ENCODE measurements around the gene KRTAP12-2. TPM values are rescaled to one million over a fixed set of nuclear protein-coding genes. Genes with fewer than 3 reads are reported as not detected.
"Not testable (repeated sequence)": the region's sequence is repeated elsewhere in the genome, so short reads cannot be mapped to it uniquely, and the experiment has no call there.

The KRTAP12-2 gene
- total RNA-seq, 1 donor from 2014 or later = not detected

- DNase-seq (ENCODE audit: low spot score) = no peak
Observed at GRCh38 chr21:44684077-44684476, 17.4 kb upstream of the KRTAP12-2 start.

GRCh38 chr21:44682580-44683151 is 15.9 kb upstream of the KRTAP12-2 start:
- DNase-seq (ENCODE audit: low spot score) = no peak

GRCh38 chr21:44681861-44682579 is 15.3 kb upstream of the KRTAP12-2 start, which contains the start of gene KRTAP12-1:
Gene KRTAP12-1 (minus strand): TSS chr21:44682163. CDS start chr21:44682123, 40 bp downstream.
- DNase-seq (ENCODE audit: low spot score) = no peak

- DNase-seq (ENCODE audit: low spot score) = no peak
Observed at GRCh38 chr21:44681152-44681551, 14.4 kb upstream of the KRTAP12-2 start.

- no peak for DNase-seq (ENCODE audit: low spot score)
Observed at GRCh38 chr21:44677881-44678280, 11.2 kb upstream of the KRTAP12-2 start.

- DNase-seq (ENCODE audit: low spot score) = no peak
Observed at GRCh38 chr21:44671911-44672310, 5.2 kb upstream of the KRTAP12-2 start.

GRCh38 chr21:44670642-44671432 is 4.1 kb upstream of the KRTAP12-2 start:
- DNase-seq (ENCODE audit: low spot score) = no peak

GRCh38 chr21:44667612-44668011 is 885 bp upstream of the KRTAP12-2 start:
- DNase-seq (ENCODE audit: low spot score) = no peak

- no peak for DNase-seq (ENCODE audit: low spot score)
Observed at GRCh38 chr21:44664691-44665090, 2.0 kb downstream of the KRTAP12-2 start.

GRCh38 chr21:44661567-44661966 is 5.2 kb downstream of the KRTAP12-2 start:
- not testable (repeated sequence) for DNase-seq (ENCODE audit: low spot score)

GRCh38 chr21:44658913-44659595 is 7.7 kb downstream of the KRTAP12-2 start:
- DNase-seq (ENCODE audit: low spot score) = no peak

- DNase-seq (ENCODE audit: low spot score) = no peak
Observed at GRCh38 chr21:44658541-44658910, 8.2 kb downstream of the KRTAP12-2 start.

- DNase-seq (ENCODE audit: low spot score) = no peak
Observed at GRCh38 chr21:44657635-44658540, 8.8 kb downstream of the KRTAP12-2 start, which contains the start of gene KRTAP12-3. Gene KRTAP12-3 (plus strand): TSS chr21:44657932. CDS start chr21:44657980, 48 bp downstream.

GRCh38 chr21:44656868-44657267 is 9.9 kb downstream of the KRTAP12-2 start:
- no peak for DNase-seq (ENCODE audit: low spot score)

GRCh38 chr21:44654576-44655175 is 12.1 kb downstream of the KRTAP12-2 start, which contains the start of gene KRTAP12-4:
Gene KRTAP12-4 (minus strand): TSS chr21:44654659. CDS start chr21:44654614, 45 bp downstream.
- DNase-seq (ENCODE audit: low spot score) = no peak

- DNase-seq (ENCODE audit: low spot score) = no peak
Observed at GRCh38 chr21:44653656-44654575, 12.8 kb downstream of the KRTAP12-2 start.

- no peak for DNase-seq (ENCODE audit: low spot score)
Observed at GRCh38 chr21:44653123-44653522, 13.6 kb downstream of the KRTAP12-2 start.

- DNase-seq (ENCODE audit: low spot score) = no peak
Observed at GRCh38 chr21:44650973-44651675, 15.6 kb downstream of the KRTAP12-2 start.
